Measurements from ENCODE around the gene ATOH8. TPM values are rescaled to one million over a fixed set of nuclear protein-coding genes. Genes with fewer than 3 reads are reported as not detected.
A peak's percentile ranks its signal among the peaks of the same experiment; 100 is the strongest.

ATOH8 gene
- total and polyA plus RNA-seq, 5 donors = 35.7 to 57.8 (median 52.6) TPM

DNA sequence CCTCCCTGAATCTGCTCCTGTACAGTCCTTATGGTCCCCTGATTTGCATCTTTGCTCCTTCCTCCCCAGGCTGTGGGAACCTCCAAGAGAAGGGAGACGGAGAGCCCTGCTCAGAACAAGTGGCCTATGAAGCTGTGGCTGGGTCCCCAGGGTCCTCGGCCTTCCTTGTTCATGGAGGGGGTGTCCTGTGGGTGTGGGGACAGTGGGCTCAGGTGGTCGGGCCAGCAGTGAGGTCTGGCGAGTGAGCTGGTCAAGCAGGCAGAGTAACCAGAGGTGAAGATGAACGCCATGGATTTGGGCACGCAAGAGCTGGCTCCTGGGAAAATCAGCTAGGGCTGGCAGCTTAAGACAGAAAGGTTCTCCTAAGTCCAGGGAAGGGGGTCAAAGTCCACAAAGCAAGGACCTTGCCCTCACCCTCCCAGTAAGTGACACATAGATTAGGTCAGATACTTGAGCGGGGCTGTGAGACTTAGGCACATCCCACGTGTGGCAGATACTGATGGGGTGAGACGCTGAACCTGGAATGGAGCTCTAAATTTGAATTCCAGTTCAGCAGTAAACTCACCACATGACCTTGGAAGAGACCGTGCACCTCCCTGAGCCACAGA lies 34.8 kb upstream of the ATOH8 start:
- Histone ChIP-seq H3K4me1 (ENCODE audit: control insufficient read depth, insufficient read depth, low read length) (peaks cover 4% of the 10 kb centered on the region), H3K27me3 (ENCODE audit: control insufficient read depth, insufficient read depth) (no peaks in the 10 kb centered on the region), H3K4me3 (ENCODE audit: low read length) (no peak overlapping the region), H3K27ac (ENCODE audit: low read length) (no peak overlapping the region), H3K9me3 (ENCODE audit: control insufficient read depth, low read length) (no peaks in the 10 kb centered on the region)
- peak in 1 of 3 donors; percentile 33 for DNase-seq
- 87% methylated on average over 10 of the region's 10 CpGs for WGBS
- no peak for ATAC-seq
- intact Hi-C loops (cut with DNase I) = no loop called here

DNA sequence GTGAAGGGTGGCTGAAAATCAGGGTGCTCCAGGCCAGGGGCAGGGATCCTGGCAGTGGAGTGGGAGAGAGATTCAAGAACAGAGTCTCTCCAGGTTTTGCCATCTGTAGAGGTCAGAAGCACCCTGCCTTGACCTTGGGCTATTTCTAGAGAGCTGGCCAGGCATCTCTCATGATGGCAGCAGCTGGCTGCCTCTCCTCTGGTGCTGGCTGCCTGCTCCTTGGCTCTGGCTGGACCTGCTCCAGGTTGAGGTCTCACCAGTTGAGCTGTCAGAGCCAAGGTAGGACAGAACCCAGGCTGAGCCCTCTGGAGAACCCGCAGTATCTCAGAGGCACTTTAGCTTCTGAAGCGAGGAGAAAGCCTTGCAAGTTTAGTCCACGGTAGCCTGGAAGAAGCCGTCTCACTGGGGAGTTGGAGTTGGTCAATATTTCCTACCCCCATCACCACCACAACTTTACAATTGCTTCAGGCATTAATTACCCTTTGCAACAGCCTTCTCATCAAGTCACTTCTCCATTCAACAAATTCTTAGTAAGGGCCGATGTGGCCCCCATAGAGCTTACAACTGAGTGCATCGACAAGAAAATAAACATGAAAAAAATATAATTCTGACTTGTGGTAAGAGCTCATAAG lies 34.1 kb upstream of the ATOH8 start:
- intact Hi-C loops (cut with DNase I) = loop anchor here in 2 of 4 donors (10.0 kb wide), 1 partner anchor 355 kb away; no protein-coding TSS in a partner anchor
- 79% methylated on average over 6 of the region's 6 CpGs for WGBS
- peaks cover 2% of the 10 kb centered on the region for H3K4me1 ChIP-seq (ENCODE audit: control insufficient read depth, insufficient read depth, low read length)
- ATAC-seq (peak; percentile 54 to 60), DNase-seq (peak in 2 of 3 donors; percentile 64 to 74)
- no peak overlapping the region for H3K4me3 ChIP-seq (ENCODE audit: low read length)
- no peak overlapping the region for H3K27ac ChIP-seq (ENCODE audit: low read length)
- no peaks in the 10 kb centered on the region for H3K9me3 ChIP-seq (ENCODE audit: control insufficient read depth, low read length)
- no peaks in the 10 kb centered on the region for H3K27me3 ChIP-seq (ENCODE audit: control insufficient read depth, insufficient read depth)

DNA sequence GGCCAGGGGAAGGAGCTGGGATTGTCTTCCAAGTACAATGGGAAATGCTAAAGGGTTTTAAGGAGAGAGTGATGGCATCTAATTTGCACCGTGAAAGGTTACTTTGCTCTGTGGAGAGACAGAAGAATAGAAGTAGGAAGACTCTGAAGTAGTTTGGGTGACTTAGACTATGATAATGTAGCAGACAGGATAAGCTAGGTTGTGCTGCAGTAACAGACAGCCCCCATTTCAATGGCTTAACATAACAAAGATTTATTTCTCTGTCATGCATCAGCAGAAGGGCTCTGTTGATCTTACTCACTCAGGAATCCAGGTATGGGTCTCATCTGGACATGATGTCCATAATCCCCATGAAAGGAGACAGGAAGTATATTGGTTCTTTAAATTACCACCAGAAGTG lies 33.3 kb upstream of the ATOH8 start:
- Histone ChIP-seq H3K27ac (ENCODE audit: low read length) (no peak overlapping the region), H3K4me3 (ENCODE audit: low read length) (no peak overlapping the region), H3K4me1 (ENCODE audit: control insufficient read depth, insufficient read depth, low read length) (peaks cover 2% of the 10 kb centered on the region), H3K9me3 (ENCODE audit: control insufficient read depth, low read length) (no peaks in the 10 kb centered on the region), H3K27me3 (ENCODE audit: control insufficient read depth, insufficient read depth) (no peaks in the 10 kb centered on the region)
- intact Hi-C loops (cut with DNase I) = loop anchor here in 2 of 4 donors (10.0 kb wide), 1 partner anchor 354 kb away; no protein-coding TSS in a partner anchor
- WGBS = 94% methylated on average over 1 of the region's 1 CpG
- DNase-seq = no peak
- no peak for ATAC-seq

DNA sequence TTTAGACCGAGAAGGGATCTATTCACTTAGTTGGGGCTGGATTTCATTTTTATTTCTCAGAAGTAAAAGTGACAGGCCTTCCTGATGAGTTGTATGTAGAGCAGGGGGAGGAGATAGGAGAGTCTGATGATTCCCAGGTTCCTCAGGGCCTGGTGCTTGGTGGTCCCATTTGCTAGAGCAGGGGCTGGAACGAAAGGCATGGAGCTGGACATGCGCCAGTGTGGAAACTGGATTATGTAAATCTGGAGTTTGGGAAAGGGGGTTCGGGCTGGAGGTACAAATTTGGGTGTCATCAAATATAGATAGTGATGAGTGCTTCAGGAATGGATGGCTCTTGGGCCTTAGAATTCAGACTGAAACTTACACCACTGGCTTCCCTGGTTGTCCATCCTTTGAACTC lies 32.1 kb upstream of the ATOH8 start:
- intact Hi-C loops (cut with DNase I) = loop anchor here in 2 of 4 donors (10.0 kb wide), 1 partner anchor 353 kb away; no protein-coding TSS in a partner anchor
- no peak for ATAC-seq
- Histone ChIP-seq H3K9me3 (ENCODE audit: control insufficient read depth, low read length) (no peaks in the 10 kb centered on the region), H3K4me3 (ENCODE audit: low read length) (no peak overlapping the region), H3K27ac (ENCODE audit: low read length) (no peak overlapping the region), H3K4me1 (ENCODE audit: control insufficient read depth, insufficient read depth, low read length) (peaks cover 2% of the 10 kb centered on the region), H3K27me3 (ENCODE audit: control insufficient read depth, insufficient read depth) (no peaks in the 10 kb centered on the region)
- DNase-seq = no peak
- WGBS = 94% methylated on average over 4 of the region's 4 CpGs

DNA sequence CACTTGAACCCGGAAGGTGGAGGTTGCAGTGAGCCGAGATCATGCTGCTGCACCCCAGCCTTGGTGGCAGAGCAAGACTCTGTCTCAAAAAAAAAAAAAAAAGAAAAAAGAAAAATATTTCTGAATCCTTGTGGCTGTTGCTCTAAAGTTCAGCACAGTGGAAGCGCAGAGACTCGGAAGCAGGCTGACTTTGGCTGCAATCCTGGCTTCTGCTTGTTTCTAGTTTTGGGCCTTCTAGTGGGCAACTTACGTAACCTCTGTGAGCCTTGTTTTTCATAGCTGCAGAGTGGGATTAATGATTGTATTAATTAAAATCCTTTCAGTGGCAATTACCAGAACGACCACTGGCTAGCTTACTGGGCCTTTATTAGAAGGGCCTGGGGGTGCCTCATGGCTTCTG lies 31.3 kb upstream of the ATOH8 start:
- no peaks in the 10 kb centered on the region for H3K9me3 ChIP-seq (ENCODE audit: control insufficient read depth, low read length)
- WGBS = 86% methylated on average over 6 of the region's 6 CpGs
- H3K4me3 ChIP-seq (ENCODE audit: low read length) = no peak overlapping the region
- intact Hi-C loops (cut with DNase I) = loop anchor here in 2 of 4 donors (10.0 kb wide), 1 partner anchor 352 kb away; no protein-coding TSS in a partner anchor
- DNase-seq (no peak), ATAC-seq (no peak)
- no peak overlapping the region for H3K27ac ChIP-seq (ENCODE audit: low read length)
- peaks cover 2% of the 10 kb centered on the region for H3K4me1 ChIP-seq (ENCODE audit: control insufficient read depth, insufficient read depth, low read length)
- no peaks in the 10 kb centered on the region for H3K27me3 ChIP-seq (ENCODE audit: control insufficient read depth, insufficient read depth)

DNA sequence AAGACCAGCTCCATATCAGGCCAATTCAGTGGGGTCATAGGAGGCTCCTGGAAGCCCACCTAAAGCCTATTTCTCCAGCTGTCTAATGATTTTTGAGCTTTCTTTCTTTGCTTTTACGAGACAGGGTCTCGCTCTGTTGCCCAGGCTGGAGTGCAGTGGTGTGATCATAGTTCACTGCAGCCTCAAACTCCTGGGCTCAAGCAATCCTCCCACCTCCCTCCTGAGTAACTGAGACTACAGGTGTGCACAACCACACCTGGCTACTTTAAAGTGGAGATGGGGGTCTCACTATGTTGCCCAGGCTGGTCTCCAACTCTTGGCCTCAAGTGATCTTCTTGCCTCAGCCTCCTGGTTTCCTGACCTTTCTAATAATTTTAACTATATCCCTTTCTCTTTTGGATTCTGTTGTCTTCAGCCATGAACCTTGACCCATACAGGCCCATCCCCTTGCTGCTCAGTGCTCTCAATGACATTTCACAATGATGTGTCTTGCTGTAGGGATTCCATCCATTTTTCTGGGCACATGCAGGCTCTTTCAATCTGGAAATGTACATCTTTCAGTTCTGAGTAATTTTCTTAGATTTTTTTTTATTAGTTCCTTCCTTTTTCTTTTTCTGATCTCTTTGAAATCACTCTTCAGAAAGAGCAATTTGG lies 30.0 kb upstream of the ATOH8 start:
- Histone ChIP-seq H3K4me1 (ENCODE audit: control insufficient read depth, insufficient read depth, low read length) (peaks cover 2% of the 10 kb centered on the region), H3K27ac (ENCODE audit: low read length) (no peak overlapping the region), H3K4me3 (ENCODE audit: low read length) (no peak overlapping the region), H3K27me3 (ENCODE audit: control insufficient read depth, insufficient read depth) (no peaks in the 10 kb centered on the region), H3K9me3 (ENCODE audit: control insufficient read depth, low read length) (no peaks in the 10 kb centered on the region)
- DNase-seq (no peak), ATAC-seq (no peak)
- 99% methylated on average over 2 of the region's 2 CpGs for WGBS
- intact Hi-C loops (cut with DNase I) = loop anchor here in 2 of 4 donors (10.0 kb wide), 1 partner anchor 351 kb away; no protein-coding TSS in a partner anchor

DNA sequence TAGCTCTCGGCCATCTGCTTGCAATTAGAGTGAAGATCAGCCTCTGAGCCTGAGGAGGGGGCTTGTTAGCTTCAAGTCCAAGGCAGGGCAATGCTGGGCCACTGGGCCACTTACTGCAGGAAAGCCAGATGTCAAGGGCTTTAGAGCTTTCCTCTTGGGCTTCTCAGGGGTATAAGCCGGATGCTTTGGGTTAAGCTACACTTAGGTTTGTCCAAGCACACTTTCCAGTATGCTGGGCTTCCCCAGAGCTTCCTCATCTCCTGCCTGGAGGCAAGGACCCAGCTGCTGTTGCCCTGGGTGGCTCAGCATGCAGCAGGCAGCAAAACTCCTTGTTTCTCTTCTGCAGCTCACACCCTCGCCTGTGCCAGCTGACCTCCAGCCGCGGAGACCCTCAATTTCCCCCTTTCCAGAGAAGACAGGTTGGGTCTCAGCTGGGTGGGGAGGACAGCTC lies 29.0 kb upstream of the ATOH8 start:
- peaks cover 2% of the 10 kb centered on the region for H3K4me1 ChIP-seq (ENCODE audit: control insufficient read depth, insufficient read depth, low read length)
- 77% methylated on average over 5 of the region's 5 CpGs for WGBS

DNA sequence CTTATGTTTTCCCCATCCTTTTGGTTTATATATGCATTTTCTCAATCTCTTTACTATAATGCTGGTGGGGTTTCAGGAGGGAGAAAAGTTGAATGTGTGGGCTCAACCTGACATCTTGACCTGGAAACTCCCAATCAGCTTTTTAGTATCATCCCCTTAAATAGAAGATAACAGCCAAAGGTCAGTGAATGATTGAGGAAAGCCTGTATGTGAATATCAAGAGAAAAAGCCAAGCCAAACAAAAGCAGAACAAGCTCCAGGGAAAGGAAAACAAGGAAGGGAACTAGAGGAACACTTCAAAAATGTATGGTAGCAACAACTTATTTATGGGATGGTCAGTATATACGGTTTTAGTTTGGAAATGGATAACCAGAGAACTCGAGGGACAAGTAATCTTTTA lies 28.3 kb upstream of the ATOH8 start:
- no peak overlapping the region for H3K4me3 ChIP-seq (ENCODE audit: low read length)
- no peaks in the 10 kb centered on the region for H3K27me3 ChIP-seq (ENCODE audit: control insufficient read depth, insufficient read depth)
- no peaks in the 10 kb centered on the region for H3K9me3 ChIP-seq (ENCODE audit: control insufficient read depth, low read length)
- WGBS = 52% methylated on average over 2 of the region's 2 CpGs
- intact Hi-C loops (cut with DNase I) = loop anchor here in 3 of 4 donors (5.0 to 10.0 kb wide), 2 partner anchors 87 to 349 kb away; no protein-coding TSS in a partner anchor
- H3K4me1 ChIP-seq (ENCODE audit: control insufficient read depth, insufficient read depth, low read length) = peaks cover 2% of the 10 kb centered on the region
- no peak overlapping the region for H3K27ac ChIP-seq (ENCODE audit: low read length)
- DNase-seq = no peak
- no peak for ATAC-seq

More for the DNA sequence above, 29.0 kb upstream of the ATOH8 start:
- H3K27me3 ChIP-seq (ENCODE audit: control insufficient read depth, insufficient read depth) = no peaks in the 10 kb centered on the region
- intact Hi-C loops (cut with DNase I) = loop anchor here in 3 of 4 donors (5.0 to 10.0 kb wide), 2 partner anchors 88 to 350 kb away; no protein-coding TSS in a partner anchor
- no peak overlapping the region for H3K27ac ChIP-seq (ENCODE audit: low read length)
- H3K9me3 ChIP-seq (ENCODE audit: control insufficient read depth, low read length) = no peaks in the 10 kb centered on the region
- peak in 1 of 3 donors; percentile 30 for DNase-seq
- H3K4me3 ChIP-seq (ENCODE audit: low read length) = no peak overlapping the region
- ATAC-seq = no peak

DNA sequence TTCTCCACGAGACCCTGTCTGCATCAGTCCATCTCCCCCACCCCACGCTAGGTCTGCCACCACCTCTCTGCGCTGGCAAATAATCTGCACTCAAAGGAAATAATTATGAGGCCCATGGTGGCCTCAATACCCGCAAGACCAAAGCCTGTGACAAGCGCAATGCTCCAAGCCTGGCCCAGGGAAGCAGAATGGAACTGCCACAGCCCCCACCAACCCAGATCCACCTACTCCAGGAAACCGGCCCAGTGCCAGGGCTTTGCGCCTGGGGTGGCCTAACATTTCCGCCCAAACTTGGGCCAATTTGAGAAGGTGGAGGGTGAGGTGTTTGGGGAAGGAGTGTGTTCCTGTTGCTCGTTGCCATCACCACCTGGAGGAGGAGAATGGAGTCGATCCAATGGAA lies 26.0 kb upstream of the ATOH8 start:
- Histone ChIP-seq H3K27me3 (ENCODE audit: control insufficient read depth, insufficient read depth) (no peaks in the 10 kb centered on the region), H3K4me1 (ENCODE audit: control insufficient read depth, insufficient read depth, low read length) (peaks cover 2% of the 10 kb centered on the region), H3K9me3 (ENCODE audit: control insufficient read depth, low read length) (no peaks in the 10 kb centered on the region), H3K27ac (ENCODE audit: low read length) (no peak overlapping the region), H3K4me3 (ENCODE audit: low read length) (no peak overlapping the region)
- intact Hi-C loops (cut with DNase I) = loop anchor here (2.0 to 10.0 kb wide), 3 partner anchors 85 to 347 kb away; no protein-coding TSS in a partner anchor
- WGBS = 78% methylated on average over 10 of the region's 10 CpGs
- ATAC-seq (peak in 1 of 2 donors; percentile 24), DNase-seq (peak in 1 of 3 donors; percentile 78)

DNA sequence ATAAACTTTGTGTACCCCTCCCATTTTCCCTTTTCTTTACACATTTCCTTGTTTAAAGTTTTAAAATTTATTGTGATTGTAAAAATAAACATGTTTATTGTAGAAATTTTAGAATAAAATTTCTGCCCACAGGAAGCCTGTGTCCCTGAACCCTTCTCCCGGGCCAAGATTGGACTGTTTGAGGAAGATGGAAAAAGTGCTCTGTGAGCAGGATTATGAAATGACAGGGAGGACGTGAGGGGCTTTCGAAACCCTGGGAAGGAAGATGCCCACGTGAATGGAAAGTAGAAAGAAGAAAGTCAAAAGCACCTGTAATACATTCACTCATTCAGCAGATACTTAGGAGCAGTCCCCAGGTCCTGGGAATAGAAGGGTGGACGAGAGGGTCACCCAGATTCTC lies 25.4 kb upstream of the ATOH8 start:
- peak in 1 of 2 donors; percentile 30 for ATAC-seq
- intact Hi-C loops (cut with DNase I) = loop anchor here (2.0 to 10.0 kb wide), 3 partner anchors 84 to 346 kb away; no protein-coding TSS in a partner anchor
- Histone ChIP-seq H3K27me3 (ENCODE audit: control insufficient read depth, insufficient read depth) (no peaks in the 10 kb centered on the region), H3K4me3 (ENCODE audit: low read length) (no peak overlapping the region), H3K27ac (ENCODE audit: low read length) (no peak overlapping the region), H3K4me1 (ENCODE audit: control insufficient read depth, insufficient read depth, low read length) (peaks cover 2% of the 10 kb centered on the region), H3K9me3 (ENCODE audit: control insufficient read depth, low read length) (no peaks in the 10 kb centered on the region)
- no peak for DNase-seq
- WGBS = 63% methylated on average over 5 of the region's 5 CpGs
